NB4 (cell line): ENCODE measurements around the gene LSAMP.

Experiments used
- CTCF ChIP-seq: IDR thresholded peaks from one replicate; pipeline ENCODE4 v1.5.1; 2012; ENCODE audit warnings: low read depth, low read length
- MAX ChIP-seq: IDR thresholded peaks from 2 replicates; pipeline ENCODE4 v1.6.1; 2011; ENCODE audit warnings: low read depth, low read length
- MYC ChIP-seq: IDR thresholded peaks from 2 replicates; pipeline ENCODE4 v1.6.1; 2011; ENCODE audit warnings: low read depth, low read length
- POLR2A ChIP-seq: IDR thresholded peaks from 2 replicates; pipeline ENCODE4 v1.6.1; 2011; ENCODE audit warnings: mild to moderate bottlenecking; ENCODE audit not compliant: insufficient read length; ENCODE audit errors: extremely low read depth

- TF ChIP-seq MAX (no peak), POLR2A (no peak), CTCF (no peak), MYC (no peak)
These were observed 376.3 kb downstream of the LSAMP start for GRCh38 chr3:116069024-116069423.
